Stimulated activated CD4-positive, alpha-beta T cell treated with anti-CD3 and anti-CD28 coated beads, Interleukin-15, amount 100 ng/mL, for 24 hours (primary cell): ENCODE measurements around the gene GPAT3.

ENCODE experiments used
- DNase-seq: peaks from one replicate; pipeline ENCODE4 v3.0.0-alpha.2; 2020

The GPAT3 gene

DNA sequence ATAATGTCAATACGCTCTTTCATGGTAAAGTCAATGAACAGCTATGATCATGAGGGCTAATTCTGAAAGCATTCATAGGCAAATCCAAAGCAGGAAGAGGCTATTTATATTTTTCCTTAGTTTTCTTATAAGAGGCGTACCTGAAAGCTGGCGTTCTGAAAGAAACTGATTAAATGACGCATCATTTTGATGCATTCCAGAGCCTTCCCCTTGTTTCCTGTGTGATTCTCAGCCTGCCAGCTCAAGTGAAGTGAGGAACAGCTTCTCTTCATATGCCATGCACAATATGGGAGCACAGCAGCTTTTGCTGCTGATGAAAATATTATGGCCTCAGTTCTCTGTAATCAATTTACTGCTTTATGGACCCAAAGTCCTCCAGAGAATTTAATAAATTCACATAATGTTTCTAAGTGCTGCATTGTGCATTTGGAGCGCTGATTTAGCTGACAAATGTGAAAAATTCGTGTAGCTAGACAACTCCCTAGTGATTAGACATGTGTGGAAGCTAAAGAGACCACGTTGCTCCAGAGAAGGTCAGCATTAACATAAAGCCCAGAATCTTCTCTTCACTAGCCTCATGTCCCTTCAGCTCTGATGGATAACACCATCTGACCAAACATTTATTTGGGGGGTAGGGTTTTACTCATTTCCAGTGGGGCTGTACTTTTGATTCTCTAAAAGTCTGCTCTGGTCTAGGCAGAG, 110.8 kb downstream of the GPAT3 start:
- no peak for DNase-seq

- no peak for DNase-seq
Measured at GRCh38 chr4:83651846-83652245, 115.9 kb downstream of the GPAT3 start.
